Measurements from ENCODE around the gene ZNF546.

ZNF546 gene

GRCh38 chr19:40056505-40056904 lies 59.6 kb downstream of the ZNF546 start:
- DNase-seq = no peak

GRCh38 chr19:40057166-40057565 lies 60.3 kb downstream of the ZNF546 start:
- DNase-seq = no peak

GRCh38 chr19:40059624-40060023 lies 62.8 kb downstream of the ZNF546 start:
- DNase-seq = no peak

- DNase-seq = no peak
Observed at GRCh38 chr19:40070058-40070457, 73.2 kb downstream of the ZNF546 start.

Measured in NCI-H524 treated with DMSO at 0.1 percent for 48 hours (cell line).